GM18526 (cell line): ENCODE data around the gene FBXW12.

Experiments
- POLR2A ChIP-seq: IDR thresholded peaks from 3 replicates; pipeline ENCODE4 v1.6.1; 2011; ENCODE audit not compliant: insufficient read length; ENCODE audit errors: extremely low read depth

The FBXW12 gene

DNA sequence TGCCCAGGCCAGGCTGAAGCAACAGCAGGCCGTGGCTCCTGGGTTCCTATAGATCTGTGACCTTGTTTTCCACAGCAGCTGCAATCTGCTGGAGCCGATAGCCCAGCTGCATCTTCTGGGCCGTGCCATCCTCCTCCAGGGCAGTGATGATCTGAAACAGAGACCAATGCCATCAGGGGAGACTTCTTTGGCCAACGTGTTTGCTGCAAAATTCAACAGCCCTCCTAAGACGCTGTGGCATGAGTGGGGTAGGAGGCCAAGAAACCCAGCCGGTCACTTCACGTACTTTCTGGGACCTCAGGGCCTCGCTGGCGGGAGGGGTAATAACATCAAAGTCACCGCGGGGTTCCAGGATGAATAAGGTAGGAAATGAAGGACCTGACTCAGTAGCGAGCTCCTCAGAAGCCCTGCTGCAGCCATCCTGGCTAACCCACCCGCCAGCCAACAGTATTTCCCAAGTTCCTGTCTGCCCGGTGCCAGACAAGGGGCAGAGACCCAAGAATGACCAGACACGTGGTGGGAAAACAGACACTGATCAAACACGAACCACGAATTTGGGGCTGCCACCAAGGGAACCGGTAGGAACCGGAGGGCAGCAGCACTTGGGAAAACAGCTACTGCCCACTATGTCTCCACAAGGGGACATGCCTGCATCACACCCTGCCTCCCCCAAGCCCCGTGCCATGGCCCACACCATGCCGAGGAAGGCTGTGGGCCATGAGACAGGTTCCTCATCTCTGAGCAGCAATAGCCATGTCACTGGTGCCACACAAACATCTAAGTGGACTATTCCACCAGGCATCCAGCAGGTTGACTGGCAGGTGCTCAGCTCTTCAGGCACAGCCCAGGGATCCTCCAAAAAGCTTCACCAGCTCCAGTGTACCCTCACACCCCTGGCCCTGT is 32.7 kb downstream of the FBXW12 start:
- TF ChIP-seq POLR2A, result no peak

DNA sequence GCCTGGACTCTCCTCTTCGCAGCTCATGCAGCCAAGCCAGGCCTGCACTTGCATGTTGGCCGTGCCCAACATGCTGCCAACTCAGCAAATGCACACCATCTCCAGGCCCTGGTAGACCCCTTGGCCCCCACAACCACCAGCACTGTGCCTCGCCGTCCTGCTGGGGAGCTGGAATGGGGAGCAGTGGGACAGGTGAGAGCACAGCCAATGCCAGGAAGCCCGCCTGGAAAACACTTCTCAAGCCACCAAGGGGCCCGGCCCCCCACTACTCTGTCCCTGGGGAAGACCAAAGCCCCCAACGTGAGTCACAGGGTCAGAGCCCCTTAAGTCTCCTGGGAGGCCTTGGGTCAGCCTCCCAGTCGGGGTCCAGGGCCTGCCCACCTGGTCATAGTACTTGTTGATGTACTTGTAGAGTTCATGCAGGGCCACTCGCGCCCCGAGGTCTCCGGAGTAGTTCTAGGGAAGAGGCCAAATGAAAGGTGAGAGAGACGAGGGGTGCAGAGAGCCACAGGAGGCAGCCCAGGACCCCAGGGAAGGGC is 33.4 kb downstream of the FBXW12 start:
- TF ChIP-seq POLR2A, result no peak

DNA sequence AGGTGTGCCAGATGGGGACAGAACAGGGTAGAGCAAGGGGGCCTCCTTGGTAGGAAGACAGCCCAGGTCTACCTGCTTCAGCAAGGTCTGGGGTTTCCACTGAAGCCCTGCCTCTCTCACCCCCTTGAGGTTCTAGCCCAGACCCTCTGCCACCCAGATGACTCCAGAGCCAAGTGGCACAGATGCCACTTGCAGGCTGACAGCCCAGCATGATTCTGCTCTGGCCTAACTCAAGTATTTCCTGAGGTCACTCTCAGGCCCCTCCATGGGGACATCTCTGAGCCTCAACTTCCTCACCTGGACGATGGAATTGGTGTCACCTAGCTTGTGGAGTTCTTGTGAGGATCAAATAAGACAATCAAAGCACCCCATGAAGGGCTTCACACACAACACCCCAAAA is 34.0 kb downstream of the FBXW12 start:
- TF ChIP-seq POLR2A, result no peak

DNA sequence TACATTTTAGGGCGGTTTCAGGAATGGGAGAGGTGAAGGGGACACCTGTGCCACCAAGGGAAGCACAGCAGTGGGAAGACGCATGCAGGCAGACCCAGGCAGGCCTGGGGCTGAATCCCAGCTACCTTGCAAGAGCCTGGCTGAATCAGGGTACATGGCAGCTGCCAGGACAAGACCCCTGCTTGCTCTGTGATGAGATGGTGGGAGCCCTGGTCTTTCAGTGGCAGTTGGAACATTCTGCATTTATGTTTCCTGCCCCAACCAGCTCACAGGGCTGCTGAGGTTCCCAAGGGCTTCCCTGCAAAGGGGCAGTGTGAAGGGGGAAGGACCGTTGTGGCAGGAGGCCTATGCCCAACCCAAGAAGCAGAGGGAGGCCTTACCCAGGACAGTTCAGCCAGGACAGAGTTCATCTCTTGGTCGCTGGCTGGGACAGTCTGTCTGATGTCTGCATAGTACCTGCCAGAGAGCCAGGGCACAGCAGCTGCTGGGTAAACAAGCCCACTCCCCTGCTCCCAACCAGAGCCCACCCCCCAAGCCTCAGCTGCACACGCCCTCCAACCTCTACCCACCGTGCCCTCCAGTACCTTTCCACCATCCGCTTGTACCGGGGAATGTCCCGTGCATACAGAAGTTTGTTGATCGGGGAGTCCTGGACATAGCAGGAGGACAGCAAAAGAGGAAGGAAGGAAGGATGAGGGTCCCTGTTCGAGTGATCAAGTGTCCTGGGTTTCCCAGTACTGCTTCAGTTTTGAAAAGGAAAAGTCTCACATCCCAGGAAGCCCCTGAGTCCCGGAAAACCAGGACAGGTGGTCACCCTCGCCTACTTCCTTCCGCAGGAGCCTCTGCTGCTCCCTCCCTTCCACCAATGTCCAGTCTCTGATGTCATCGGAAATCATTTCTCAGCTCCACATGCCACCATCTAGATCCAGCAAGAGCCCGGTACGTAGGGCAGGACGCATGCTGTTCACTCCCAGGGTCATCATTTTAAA is 34.7 kb downstream of the FBXW12 start:
- no peak for TF ChIP-seq POLR2A

DNA sequence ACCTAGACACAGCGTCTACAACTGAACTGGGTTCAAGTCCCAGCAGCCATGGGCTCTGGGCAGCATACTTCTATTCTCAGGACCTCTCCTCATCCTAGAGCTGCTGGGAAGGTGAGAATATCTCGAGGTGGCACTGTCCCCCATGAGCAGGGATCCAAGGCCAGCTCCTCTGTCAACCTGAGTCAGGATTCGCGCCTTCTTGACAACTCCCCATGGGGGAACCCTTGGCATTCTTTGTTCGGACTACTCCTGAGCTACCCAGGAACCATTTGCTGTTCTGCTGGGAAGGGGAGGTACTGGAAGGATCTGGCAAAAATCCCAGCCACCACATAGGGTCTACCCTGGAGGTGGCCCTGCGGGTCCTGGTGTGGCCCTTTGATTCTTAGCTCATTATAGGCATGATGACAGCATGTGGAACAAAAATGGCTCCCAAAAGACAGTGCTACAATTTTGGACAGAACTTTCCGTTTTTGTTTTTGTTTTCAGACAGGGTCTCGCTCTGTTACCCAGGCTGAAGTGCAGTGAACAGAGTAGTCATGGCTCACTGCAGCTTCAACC is 35.6 kb downstream of the FBXW12 start:
- TF ChIP-seq POLR2A, result no peak

DNA sequence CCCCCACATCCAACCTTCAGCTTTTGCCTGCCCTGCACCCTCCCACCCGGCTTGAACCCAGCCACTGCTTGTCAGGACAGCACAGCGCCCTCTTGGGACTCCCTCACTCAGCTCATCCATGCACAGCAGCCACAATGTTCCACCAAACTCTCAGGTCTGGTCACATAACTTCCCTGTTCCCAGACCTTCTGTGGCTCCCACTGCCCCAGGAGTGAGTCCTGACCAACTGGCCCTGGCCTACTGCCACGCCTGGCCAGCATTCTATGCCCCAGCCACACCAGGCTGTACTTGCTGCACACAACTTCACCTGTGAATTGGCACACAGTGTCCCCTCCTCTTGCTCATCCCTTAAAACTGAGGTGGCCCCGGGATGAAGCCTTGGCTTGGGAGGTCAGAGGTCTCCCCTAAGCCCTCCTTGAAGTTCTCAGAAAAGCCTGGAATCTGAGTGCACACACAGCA is 36.8 kb downstream of the FBXW12 start:
- no peak for TF ChIP-seq POLR2A

DNA sequence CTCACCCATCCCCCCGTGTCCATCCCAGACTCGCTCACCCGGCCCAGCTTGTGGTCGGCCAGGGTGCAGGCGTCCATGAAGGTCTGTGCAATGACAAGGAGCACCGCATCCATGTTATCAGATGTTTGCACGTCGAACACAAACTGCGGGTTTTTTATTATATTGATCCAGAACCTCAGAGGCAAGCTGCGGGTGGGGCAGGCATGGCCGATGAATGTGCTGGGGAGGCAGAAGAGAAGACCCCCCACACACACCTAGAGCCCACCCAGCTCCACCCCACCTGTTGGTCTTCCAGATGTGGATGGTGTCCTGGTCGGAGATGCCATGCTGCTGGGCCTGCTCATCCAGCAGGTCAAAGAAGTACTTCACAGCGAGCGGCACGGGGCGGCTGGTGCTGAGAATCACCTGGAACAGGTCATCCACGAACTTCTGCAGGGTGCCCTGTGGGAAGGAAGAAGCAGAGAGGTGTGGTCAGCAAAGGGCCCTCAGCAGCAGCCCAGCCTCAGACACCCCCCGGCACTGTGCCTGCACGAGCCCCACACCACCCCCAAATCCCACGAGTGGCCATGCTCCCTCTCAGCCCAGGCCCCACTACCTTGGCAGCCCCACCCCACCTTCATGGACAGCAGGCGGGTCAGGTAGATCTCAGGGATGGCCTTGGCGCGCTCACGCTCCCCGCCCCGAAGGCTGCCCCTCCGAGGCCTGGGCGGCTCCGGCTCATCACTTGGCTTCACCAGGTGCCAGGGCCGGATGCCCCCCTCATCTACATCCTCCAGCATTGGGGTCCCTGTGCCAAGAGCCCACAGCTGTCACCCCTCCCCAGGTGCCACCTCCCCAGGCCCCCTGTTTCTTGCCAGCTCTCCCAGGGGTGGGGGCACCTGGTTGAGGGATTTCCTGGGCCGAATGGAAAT is 37.5 kb downstream of the FBXW12 start:
- no peak for TF ChIP-seq POLR2A

DNA sequence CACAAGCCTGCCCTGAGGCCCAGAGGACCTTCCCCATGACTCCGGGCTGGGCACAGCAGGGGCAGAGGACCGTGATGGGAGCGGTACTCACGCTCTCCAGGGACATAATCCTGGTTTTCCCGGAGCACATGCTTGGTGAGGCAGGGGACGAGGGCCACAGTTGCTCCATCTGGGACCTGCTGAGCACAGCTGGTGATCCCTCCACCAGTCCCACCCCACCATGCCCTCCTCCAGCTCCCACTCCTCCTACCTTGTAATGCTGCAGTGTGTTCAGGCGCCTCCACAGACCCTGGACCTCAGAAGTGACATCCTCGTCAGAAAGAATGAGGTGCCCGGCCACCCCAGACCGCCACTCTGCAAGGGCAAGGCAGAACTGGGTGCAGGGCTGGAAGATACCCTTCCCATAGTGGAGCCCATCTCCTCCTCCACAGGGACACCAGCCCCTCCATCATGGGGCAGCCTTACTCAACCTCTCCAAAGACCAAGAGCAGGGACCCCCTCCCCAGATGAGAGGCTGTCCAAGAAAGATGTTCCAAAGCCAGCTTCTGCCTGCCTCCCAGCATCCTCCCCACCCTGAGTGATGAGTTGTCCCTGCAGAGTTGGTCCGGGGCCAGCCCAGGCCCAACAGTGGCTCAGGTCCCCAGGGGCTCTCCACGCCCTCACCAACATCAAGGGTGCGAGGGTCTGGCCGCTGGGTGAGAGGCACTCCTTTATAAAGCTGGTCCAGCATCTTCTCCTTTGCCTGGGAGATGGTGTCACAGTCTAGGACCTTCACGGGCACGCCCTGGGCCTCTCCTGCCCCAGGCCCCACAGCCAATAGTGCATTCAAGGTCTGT is 38.4 kb downstream of the FBXW12 start:
- no peak for TF ChIP-seq POLR2A

DNA sequence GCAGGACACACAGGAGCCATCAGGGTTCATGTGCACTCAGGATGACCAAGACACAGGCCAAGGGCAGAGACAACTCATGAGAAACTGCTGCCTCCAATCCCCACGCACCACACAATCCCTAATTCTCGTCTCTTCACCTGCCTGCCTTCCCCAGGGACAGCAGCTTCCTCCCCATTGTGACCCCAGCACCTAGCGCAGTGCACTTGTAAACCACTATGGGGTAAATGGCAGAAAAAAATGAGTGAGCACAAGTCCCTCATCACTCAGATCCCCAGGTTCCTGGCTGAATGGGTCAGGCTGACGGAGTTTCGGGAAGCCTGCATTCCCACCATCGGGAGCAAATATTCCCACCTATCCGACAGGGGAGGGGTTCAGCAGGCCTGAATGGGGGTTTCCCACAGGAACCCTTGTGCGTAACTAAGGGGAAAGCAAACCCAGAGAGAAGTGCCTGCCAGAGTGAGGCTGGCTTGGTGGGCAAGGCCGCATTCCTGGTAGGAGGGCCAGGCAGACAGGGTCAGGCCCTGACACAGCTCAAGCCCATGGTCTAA is 39.1 kb downstream of the FBXW12 start:
- TF ChIP-seq POLR2A, result no peak

DNA sequence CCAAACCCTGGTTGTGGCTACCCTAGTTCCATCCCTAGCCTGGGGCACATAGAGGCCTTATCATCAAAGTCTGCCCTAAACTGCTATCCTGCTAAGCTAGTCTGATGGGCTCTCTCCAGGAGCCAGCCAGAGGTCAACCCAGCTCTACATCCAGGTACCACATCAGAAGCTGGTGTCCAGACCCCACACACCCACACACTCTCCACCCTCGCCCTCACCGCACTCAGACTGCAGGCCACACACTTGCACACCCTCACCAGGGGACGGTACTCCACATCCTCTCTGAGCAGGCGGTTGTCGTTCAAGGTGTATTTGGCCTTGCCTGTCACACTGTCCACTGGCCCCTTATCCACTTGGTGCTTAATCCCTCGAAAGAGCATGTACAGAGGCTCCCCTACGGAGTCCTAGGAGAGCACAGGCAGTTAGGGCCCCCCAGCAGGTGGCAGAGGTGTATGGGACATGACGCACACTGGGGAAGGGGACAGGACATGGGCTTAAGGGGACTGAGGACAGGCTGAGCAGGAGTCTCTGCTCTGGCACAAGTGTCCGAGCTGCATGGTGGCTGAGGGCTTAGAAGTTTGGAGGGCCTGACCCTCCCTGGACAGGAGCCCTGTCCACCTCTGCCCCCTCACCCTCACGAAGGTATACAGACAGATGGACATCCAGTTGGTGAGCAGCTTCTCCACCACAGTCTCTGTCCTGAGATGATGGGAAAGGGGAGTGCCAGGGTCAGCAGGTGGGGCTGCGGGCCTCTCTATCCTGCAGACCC is 39.8 kb downstream of the FBXW12 start:
- no peak for TF ChIP-seq POLR2A

DNA sequence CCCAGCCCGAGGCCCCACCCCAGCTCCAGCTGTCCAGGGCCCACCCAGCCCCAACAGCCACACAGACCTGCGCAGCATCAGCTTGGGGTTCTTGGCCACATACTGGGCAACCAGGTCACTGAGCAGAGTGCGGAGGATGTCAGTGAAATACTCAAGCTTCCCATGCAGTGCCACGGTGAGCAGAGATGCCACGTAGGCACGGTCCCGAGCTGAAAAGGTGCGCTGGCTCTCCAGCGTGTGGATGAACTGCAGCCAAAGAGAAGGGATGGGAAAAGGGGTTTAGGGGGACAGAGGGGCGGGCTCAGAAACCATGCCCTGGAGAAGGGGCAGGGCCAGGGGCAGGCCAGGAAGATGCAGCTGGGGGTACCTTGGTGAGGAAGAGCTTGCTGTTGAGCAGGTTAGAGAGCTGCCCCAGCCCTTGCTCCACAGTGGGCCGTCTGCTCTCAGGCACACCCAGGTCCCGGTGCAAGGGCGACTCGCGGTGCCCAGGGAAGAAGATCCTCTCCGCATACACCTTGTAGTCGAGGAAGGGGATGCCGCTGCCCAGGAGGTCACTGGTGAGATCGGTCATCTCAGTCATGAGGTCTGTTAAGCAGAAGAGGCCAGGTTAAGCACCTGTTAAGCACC is 40.5 kb downstream of the FBXW12 start:
- no peak for TF ChIP-seq POLR2A

DNA sequence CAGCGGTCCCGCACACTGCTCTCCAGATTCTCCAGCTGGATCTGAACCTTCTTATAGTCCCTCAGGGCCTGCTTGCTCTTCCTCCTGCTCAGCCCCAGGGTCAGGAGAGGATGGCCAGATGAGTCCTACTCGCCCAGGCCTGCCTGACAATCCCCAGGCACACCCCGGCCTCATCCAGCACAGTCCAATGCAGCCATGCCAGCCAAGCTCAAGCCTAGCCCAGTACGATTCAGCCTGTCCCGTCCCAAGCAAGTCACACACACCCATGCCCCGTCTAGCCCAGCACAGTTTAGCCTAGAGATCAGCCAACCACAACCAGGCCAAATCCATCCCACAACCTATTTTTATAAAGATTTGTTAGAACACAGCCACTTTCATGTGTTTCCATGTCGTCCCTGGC is 41.1 kb downstream of the FBXW12 start:
- no peak for TF ChIP-seq POLR2A
